ENCODE data around the gene OR51I2.

The OR51I2 gene, protein sequence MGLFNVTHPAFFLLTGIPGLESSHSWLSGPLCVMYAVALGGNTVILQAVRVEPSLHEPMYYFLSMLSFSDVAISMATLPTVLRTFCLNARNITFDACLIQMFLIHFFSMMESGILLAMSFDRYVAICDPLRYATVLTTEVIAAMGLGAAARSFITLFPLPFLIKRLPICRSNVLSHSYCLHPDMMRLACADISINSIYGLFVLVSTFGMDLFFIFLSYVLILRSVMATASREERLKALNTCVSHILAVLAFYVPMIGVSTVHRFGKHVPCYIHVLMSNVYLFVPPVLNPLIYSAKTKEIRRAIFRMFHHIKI

DNA sequence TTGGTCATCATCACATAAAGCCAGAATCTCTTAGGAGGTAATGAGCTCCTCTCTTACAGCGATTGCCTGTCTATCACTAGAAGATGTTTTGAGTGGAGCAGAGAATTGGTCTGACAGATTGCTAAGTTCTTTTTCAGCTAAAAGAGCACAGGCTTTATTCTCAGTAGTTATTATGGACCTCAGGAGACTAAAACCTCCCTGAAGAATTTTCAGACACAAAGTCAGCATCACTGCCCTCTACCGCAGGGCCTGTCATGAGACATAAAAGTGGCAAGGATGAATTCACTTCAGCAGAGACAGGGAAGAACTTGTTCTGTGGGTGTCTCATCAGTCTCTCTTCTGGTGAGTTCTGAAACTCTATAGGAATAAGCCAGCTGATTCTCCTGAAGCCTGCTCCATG, at the start of gene OR51I2:
OR51I2 (plus strand) TSS at position 301 of the 400 bp plus-strand sequence. CDS start 4,166 bp downstream, outside the sequence.
- DNase-seq (ENCODE audit: low read depth in 3 of 3): no peak

- DNase-seq (ENCODE audit: low read depth in 3 of 3): no peak
Measured at GRCh38 chr11:5405173-5405572, 44.0 kb upstream of the OR51I2 start.

GRCh38 chr11:5420993-5421392, 28.1 kb upstream of the OR51I2 start:
- no peak for DNase-seq (ENCODE audit: low read depth in 3 of 3)

DNA sequence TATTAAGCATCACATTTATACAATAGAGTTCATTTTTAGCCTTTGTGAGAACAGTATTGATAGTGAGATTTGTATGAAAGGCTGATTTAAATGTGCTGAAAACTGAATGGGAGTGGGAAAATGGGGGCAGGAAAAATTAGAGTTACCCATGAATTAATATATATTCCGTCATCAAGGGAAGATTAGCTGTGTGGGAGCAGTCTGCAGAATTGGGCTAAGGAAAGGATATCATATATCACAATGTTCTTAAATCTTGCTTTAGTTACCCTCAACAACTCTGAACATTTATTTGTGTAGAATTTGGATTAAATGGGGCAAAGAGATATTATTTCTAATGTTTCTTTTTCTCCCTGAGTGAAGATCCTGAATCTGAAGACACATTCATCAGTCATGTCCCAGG, 27.3 kb upstream of the OR51I2 start, which contains the start of gene OR51Q1:
OR51Q1 (plus strand) TSS at position 301 of the 400 bp plus-strand sequence; CDS start at position 391, 90 bp downstream.
- no peak for DNase-seq (ENCODE audit: low read depth in 3 of 3)

DNA sequence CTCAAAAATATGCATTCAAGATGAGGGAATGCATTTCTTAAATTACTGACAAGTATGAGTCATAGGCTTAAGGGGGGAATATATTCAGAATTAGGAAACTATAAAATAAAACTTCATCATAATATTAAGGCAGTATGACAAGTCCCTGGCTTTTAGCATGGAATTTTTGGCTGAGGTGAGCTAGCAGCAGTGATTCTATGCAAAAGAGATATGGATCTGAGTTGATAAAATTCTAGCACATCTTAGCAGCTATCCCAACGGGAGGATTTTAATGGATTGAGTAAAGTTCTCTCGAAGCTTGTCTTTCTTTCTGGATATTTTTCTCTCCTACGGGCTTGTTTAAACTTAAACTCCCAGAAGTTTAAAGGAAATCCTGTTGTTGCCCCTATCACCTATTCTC, 26.0 kb upstream of the OR51I2 start:
- no peak for DNase-seq (ENCODE audit: low read depth in 3 of 3)

DNA sequence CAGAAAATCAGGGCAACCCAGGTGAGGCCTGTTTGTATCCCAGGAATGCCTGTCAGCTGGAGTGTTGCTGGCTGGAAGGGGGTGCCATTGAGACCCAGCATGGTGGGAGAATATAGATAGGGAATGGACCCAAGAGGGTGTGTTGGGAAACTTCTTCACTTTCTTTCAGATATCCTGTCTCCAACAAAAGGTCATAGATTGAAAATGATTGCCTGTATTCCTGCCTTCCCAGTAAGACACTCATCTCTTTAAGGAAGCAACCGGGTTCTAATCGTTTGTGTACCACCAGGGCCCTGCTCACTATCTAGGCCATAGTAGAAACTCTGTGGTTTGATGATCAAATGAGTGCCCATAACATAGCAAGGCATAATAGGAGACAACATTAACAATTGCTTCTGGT, 7.7 kb upstream of the OR51I2 start, which contains the start of gene OR51I1:
OR51I1 (minus strand) TSS at position 101 of the 400 bp plus-strand sequence; CDS start at position 101, 0 bp downstream.
- DNase-seq (ENCODE audit: low read depth in 3 of 3): no peak

GRCh38 chr11:5443835-5444393, 5.2 kb upstream of the OR51I2 start:
- no peak for DNase-seq (ENCODE audit: low read depth in 3 of 3)

DNA sequence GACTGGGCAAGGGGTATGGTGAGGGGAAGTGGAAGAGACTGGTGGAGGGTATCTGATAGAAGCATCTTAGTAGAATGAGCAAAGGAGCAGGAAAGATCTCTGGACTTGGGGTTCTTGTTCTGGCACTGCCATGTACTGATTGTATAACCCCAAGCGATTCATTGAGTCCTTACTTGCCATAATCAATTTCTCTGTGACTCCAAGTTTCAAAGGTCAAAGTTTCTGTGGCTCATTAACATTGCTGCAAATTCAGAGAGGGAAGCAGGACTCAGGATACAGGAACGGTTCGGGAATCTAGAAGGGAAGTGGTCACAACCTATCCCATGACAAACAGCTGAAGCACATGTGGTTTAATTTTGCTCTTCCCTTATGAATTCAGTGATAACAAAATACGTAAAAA, 309 bp downstream of the OR51I2 start:
- DNase-seq (ENCODE audit: low read depth in 3 of 3): no peak

DNA sequence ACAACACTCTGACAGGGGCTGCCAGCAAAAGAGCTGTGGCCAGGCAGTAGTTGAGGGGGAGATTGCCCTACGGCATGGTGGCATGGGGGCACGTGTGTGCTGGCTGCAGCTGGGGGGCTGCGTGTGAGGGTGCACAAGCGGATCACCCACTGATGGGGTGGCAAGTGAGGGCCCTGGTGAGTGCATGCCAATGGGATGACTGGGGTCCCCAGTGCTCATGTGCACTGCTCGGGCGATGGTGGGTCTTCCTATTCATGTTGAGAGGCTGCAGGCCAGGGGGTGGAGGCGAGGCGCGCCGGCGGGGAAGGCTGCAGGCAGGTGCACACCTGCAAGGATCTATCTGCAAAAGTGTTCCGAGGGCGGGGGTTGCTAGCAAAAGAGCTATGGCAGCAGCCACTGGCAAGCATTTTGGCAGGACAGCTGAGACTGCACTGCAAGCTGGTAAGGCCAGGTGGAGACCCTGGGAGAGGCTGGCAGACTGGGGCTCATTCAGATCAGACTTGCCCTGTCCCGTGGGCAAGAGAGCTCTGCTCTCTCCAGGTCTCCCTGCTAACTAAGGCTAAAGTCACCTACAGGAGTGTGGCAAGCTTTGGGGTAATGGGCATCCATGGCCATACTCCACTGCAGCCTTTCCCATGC, 12.0 kb downstream of the OR51I2 start:
- no peak for DNase-seq (ENCODE audit: low read depth in 3 of 3)

DNA sequence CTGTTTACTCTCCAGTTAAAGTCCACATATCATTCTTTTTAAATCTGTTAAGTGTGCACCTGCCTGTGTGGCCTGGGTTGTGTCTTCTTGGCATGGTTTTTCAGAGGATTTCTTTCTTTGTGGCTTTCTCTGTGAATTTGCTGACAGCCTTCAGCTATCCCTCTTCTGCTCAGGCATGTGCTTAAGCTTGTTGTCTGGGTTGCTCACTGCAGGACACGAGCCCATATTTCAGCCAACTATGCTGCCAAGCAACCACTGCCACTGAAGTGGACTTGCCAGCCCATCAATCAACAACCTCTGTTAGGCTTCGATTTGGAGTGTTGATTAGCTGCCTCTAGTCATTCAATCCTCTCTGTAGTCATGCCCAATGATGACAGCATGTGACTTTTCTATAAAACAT, 18.4 kb downstream of the OR51I2 start:
- no peak for DNase-seq (ENCODE audit: low read depth in 3 of 3)

- DNase-seq (ENCODE audit: low read depth in 3 of 3): no peak
Measured at GRCh38 chr11:5473921-5474320, 24.8 kb downstream of the OR51I2 start.

DNA sequence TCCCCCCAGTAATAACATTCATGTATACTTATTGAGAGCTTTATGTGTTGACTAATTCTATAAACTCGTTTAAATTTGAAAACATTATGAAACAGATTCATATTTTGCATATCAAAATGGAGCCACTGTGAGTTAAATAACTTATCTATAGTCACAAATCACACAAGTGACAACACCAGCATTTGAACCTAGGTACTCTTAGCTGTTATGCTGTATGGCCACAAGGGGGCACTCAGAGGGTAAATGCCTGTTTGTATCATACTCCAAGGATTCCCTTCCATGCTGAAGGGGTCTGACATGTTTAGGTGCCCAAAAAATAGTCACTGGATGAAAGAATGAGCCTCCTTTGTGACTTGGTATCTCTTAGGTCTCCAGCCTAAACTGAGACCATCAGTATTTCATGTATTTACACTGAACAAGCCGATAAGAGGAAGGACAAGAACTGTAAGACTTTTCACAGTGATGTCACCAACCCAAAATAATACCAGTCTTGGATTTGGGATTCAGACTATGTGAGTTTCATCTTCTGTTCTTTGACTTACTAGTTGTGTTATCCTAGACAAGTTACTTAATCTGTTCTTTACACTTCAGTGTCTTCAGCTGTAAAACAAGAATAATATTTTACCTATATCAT, 27.2 kb downstream of the OR51I2 start:
- DNase-seq (ENCODE audit: low read depth in 3 of 3): peak in 2 of 3 experiments; percentile 4 to 7

DNA sequence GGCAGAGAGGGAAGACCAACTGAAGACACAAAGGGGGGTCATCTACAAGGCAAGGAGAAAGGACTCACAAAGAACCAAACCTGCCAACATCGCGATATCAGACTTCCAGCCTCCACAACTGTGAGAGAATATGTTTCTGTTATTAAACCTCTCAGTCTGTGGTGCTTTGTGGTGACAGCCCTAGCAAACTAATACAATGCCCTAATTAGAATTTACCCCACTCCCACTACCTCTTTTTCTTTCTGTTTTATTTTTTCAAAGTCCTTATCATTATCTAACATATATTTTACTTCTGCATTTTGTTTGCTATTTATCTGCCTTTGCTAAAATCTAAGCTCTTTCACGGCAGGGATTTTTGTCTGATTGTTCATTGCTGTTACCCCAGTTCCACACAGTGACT, 36.9 kb downstream of the OR51I2 start:
- no peak for DNase-seq (ENCODE audit: low read depth in 3 of 3)

DNA sequence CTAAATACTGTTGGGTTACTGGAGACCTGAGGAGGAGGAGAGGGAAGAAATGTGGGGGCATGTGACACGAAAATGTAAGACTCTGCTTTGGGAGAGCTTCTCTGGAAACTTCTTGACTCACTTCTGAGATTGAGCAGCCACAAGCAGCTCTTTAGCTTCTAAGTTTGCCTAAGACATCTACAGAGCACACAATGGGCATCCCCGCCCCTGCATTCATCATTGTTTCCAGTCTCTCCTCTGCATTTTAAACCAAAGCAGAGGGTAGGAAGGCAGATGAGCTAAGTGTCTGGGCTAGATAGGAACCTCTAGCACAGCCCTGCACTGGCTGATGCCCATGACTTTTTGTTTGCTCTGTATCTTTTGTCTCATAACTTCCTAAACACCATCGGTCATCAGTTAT, 37.3 kb downstream of the OR51I2 start:
- DNase-seq (ENCODE audit: low read depth in 3 of 3): no peak

GRCh38 chr11:5488385-5488784, 39.3 kb downstream of the OR51I2 start, which contains the start of gene OR52D1:
Gene OR52D1, plus strand, starts transcription at chr11:5488685. Its CDS starts 22 bp downstream, at chr11:5488707.
- DNase-seq (ENCODE audit: low read depth in 3 of 3): no peak

GRCh38 chr11:5488798-5489399, 39.8 kb downstream of the OR51I2 start:
- DNase-seq (ENCODE audit: low read depth in 3 of 3): no peak

DNA sequence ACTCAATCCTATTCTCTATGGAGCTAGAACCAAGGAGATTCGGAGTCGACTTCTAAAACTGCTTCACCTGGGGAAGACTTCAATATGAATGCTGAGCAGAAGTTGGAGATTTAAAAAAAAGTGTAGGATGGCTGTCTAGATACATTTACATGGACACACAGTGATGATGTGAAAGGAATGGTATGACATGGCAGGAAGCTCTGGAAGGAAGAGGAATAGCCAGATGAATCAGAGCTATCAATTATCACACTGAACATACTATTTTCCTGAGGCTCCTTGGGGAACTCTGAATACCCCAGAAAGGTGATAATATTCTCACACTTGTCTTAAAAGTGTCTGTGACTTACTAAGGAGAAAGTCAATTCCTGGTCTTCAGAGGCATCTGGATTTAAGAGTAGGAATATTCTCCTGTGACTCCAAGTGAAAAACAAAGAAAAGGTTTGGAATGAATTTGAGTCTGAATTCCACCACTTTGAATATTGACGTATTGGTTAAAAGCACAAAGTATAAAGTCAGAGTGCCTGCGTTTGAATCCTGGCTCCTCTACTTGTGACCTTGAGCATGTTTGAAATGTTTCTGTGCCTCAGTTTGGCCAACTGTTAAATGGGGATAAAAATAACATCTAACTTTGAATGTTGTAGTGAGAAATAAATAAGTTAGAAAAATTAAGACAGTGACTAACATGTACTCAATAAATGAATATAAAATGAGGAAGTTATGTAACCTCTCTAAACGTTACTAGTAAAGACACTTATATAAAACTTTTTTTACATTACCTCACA, 40.6 kb downstream of the OR51I2 start:
- DNase-seq (ENCODE audit: low read depth in 3 of 3): no peak

DNA sequence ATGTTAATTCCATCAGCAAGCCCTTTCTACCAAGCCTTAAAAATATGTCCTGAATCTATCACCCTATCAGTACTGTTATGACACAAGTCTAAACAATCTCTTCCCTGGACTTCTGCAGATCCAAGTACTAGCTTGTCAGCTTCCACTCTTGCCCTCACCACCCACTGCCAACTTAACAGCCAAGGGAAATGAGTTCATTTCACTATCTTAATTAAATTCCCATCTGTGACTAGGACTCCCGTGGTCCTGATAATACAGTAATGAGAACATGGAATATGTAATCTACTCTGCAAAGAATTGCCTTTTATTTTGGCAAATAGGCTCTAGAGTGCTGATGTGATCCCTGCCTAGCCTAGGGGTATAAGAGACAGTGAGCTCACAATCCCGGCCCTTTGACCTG, 50.5 kb downstream of the OR51I2 start:
- DNase-seq (ENCODE audit: low read depth in 3 of 3): no peak

GRCh38 chr11:5500393-5500801, 51.3 kb downstream of the OR51I2 start:
- DNase-seq (ENCODE audit: low read depth in 3 of 3): no peak

GRCh38 chr11:5504403-5504921, 55.3 kb downstream of the OR51I2 start:
- no peak for DNase-seq (ENCODE audit: low read depth in 3 of 3)
